Trophoblast cell (in vitro differentiated cells and primary cell): Measurements from ENCODE around the gene CISTR.

Experiments
- DNase-seq, 2 donors: peaks; one replicate each; pipeline ENCODE4 v3.0.0-alpha.2; 2016
- H2AFZ ChIP-seq: 2 replicates; pipeline ENCODE4 v1.6.1; 2013; ENCODE audit warnings: low read length, moderate library complexity, mild to moderate bottlenecking; ENCODE audit not compliant: insufficient read depth, poor library complexity
- H2AK5ac ChIP-seq: 2 replicates; pipeline ENCODE4 v1.6.1; 2013; ENCODE audit warnings: mild to moderate bottlenecking, low read length
- H2BK120ac ChIP-seq: 2 replicates; pipeline ENCODE4 v1.6.1; 2013; ENCODE audit warnings: low read length, mild to moderate bottlenecking, moderate library complexity; ENCODE audit not compliant: insufficient read depth, poor library complexity
- H2BK12ac ChIP-seq: 2 replicates; pipeline ENCODE4 v1.6.1; 2013; ENCODE audit warnings: mild to moderate bottlenecking, low read length, moderate library complexity
- H2BK5ac ChIP-seq: 2 replicates; pipeline ENCODE4 v1.6.1; 2013; ENCODE audit warnings: low read length, low read depth, moderate library complexity, mild to moderate bottlenecking; ENCODE audit not compliant: poor library complexity
- H3K14ac ChIP-seq: 2 replicates; pipeline ENCODE4 v1.6.1; 2013; ENCODE audit warnings: mild to moderate bottlenecking, low read length
- H3K18ac ChIP-seq: 2 replicates; pipeline ENCODE4 v1.6.1; 2013; ENCODE audit warnings: mild to moderate bottlenecking, low read length
- H3K23ac ChIP-seq: 2 replicates; pipeline ENCODE4 v1.6.1; 2013; ENCODE audit warnings: low read length
- H3K27ac ChIP-seq: 2 replicates; pipeline ENCODE4 v1.5.1; 2013; ENCODE audit warnings: low read depth, mild to moderate bottlenecking, inconsistent platforms, low read length, moderate library complexity
- H3K27me3 ChIP-seq: 2 replicates; pipeline ENCODE4 v1.6.1; 2013; ENCODE audit warnings: inconsistent platforms, mild to moderate bottlenecking, low read length, moderate library complexity; ENCODE audit not compliant: insufficient read depth
- H3K36me3 ChIP-seq, 2 experiments: 1 replicate in 1 of 2; 2 replicates in 1 of 2; pipeline ENCODE4 v1.6.1; 2013; ENCODE audit warnings: low read length in 2 of 2, mild to moderate bottlenecking in 2 of 2, moderate library complexity in 1 of 2; ENCODE audit not compliant: insufficient read depth in 2 of 2, control insufficient read depth in 1 of 2
- H3K4ac ChIP-seq: 2 replicates; pipeline ENCODE4 v1.6.1; 2013; ENCODE audit warnings: low read depth, mild to moderate bottlenecking, low read length, moderate library complexity
- H3K4me1 ChIP-seq, 2 experiments: 1 replicate in 1 of 2; 2 replicates in 1 of 2; pipeline ENCODE4 v1.6.1; 2013; ENCODE audit warnings: low read length in 2 of 2, mild to moderate bottlenecking in 2 of 2, moderate library complexity in 1 of 2; ENCODE audit not compliant: insufficient read depth in 2 of 2, control insufficient read depth in 1 of 2
- H3K4me2 ChIP-seq: 2 replicates; pipeline ENCODE4 v1.6.1; 2013; ENCODE audit warnings: inconsistent platforms, mild to moderate bottlenecking, low read length, moderate library complexity
- H3K4me3 ChIP-seq: 2 replicates; pipeline ENCODE4 v1.5.1; 2013; ENCODE audit warnings: mild to moderate bottlenecking, low read depth, low read length, inconsistent platforms
- H3K79me1 ChIP-seq: one replicate; pipeline ENCODE4 v1.6.1; 2013; ENCODE audit warnings: low read length
- H3K79me2 ChIP-seq: 2 replicates; pipeline ENCODE4 v1.6.1; 2013; ENCODE audit warnings: low read length, mild to moderate bottlenecking; ENCODE audit not compliant: control insufficient read depth, insufficient read depth, poor library complexity
- H3K9ac ChIP-seq: 2 replicates; pipeline ENCODE4 v1.6.1; 2013; ENCODE audit warnings: mild to moderate bottlenecking, low read length
- H3K9me3 ChIP-seq: 2 replicates; pipeline ENCODE4 v1.6.1; 2013; ENCODE audit warnings: low read depth, mild to moderate bottlenecking, control low read depth, inconsistent platforms, low read length; ENCODE audit not compliant: insufficient read depth
- H4K12ac ChIP-seq: 2 replicates; pipeline ENCODE4 v1.6.1; 2013; ENCODE audit warnings: low read depth, mild to moderate bottlenecking, low read length, moderate library complexity
- H4K8ac ChIP-seq: 2 replicates; pipeline ENCODE4 v1.6.1; 2013; ENCODE audit warnings: low read depth, mild to moderate bottlenecking, low read length, moderate library complexity
- H4K91ac ChIP-seq: one replicate; pipeline ENCODE4 v1.6.1; 2013; ENCODE audit warnings: low read depth, mild to moderate bottlenecking, low read length, moderate library complexity
- WGBS: extraction: QIAGEN DNeasy Blood & Tissue Kit; methylation state at CpG from one replicate; pipeline ENCODE4 v1.1.7; 2013; ENCODE audit warnings: missing lambda C conversion rate; ENCODE audit not compliant: insufficient read length, insufficient coverage; ENCODE audit errors: extremely low coverage; 5-methylcytosine and 5-hydroxymethylcytosine counted together

Gene CISTR

DNA sequence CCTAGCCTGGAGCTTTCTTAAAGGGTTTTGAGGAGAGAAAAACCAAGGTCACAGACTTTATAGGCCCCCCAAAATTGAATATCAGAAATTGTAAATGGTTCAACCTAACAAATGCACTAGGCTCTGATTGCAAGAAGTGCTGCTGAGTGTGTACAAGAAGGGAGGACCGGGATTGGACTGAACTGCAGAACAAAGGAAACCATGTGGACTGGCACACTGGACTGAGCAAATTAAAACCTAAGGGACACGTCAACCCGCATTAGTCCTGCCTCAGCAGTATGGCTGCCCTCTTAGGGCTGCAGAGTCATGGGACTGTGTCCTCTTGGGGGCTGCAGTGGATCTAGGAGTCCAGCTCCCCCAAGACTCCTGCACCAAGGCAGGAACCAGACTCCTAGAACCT lies 842 bp upstream of the CISTR start:
- H2BK12ac ChIP-seq = no peak overlapping the region
- H4K12ac ChIP-seq = no peak overlapping the region
- H3K4me3 ChIP-seq = no peak overlapping the region

DNA sequence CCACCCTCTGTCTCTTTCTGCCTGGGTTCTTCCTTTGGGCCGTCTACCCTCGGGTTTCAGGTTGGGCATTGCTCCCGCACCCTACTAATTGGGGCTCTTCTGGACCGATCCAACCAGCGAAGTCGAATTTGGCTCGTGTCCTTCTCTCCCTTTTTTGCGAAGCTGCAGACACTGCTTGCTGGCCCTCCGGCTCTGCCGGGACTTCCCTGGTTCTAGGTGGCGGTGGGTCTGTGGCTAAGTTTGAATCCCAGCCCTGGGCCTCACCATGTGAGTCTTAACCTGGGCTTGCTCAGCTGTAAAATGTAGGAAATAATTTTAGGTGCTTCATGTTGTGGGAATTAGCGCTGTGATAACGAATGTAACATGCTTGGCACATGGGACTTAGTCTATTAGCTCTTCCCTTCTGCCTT lies 418 bp upstream of the CISTR start:
- Histone ChIP-seq H3K23ac (no peak overlapping the region), H3K27me3 (peaks cover 75% of the 10 kb centered on the region), H3K4ac (no peak overlapping the region), H4K8ac (no peak overlapping the region), H3K79me2 (no peaks in the 10 kb centered on the region), H2BK5ac (no peak overlapping the region), H2BK120ac (no peak overlapping the region), H3K4me2 (peak overlapping the region; percentile 56), H3K4me3 (no peak overlapping the region), H4K91ac (no peak overlapping the region), H3K14ac (no peak overlapping the region), H3K4me1 (peaks cover 9% of the 10 kb centered on the region in 2 experiments), H3K36me3 (no peaks in the 10 kb centered on the region), H3K18ac (no peak overlapping the region), H3K27ac (no peak overlapping the region), H3K9me3 (peaks cover 4% of the 10 kb centered on the region), H2AK5ac (no peak overlapping the region), H4K12ac (no peak overlapping the region), H3K79me1 (no peaks in the 10 kb centered on the region), H2AFZ (no peak overlapping the region), H3K9ac (no peak overlapping the region), H2BK12ac (no peak overlapping the region)
- WGBS = no CpG with 5 or more reads among the region's 13 CpGs
- DNase-seq = no peak

More for the DNA sequence above, 842 bp upstream of the CISTR start:
- Histone ChIP-seq H2BK120ac (no peak overlapping the region), H3K4ac (no peak overlapping the region), H3K27me3 (peaks cover 71% of the 10 kb centered on the region), H2AFZ (no peak overlapping the region), H3K4me2 (no peak overlapping the region), H3K18ac (no peak overlapping the region), H4K8ac (no peak overlapping the region), H2AK5ac (no peak overlapping the region), H3K79me1 (no peaks in the 10 kb centered on the region), H3K14ac (no peak overlapping the region), H3K9ac (no peak overlapping the region), H3K36me3 (no peaks in the 10 kb centered on the region), H3K23ac (no peak overlapping the region), H4K91ac (no peak overlapping the region), H3K79me2 (no peaks in the 10 kb centered on the region), H3K9me3 (peaks cover 4% of the 10 kb centered on the region), H3K4me1 (peaks cover 9% of the 10 kb centered on the region in 2 experiments), H3K27ac (no peak overlapping the region), H2BK5ac (no peak overlapping the region)
- no CpG with 5 or more reads among the region's 3 CpGs for WGBS
- no peak for DNase-seq

GRCh38 chr12:53750812-53751335 lies 905 bp downstream of the CISTR start:
- peak overlapping the region; percentile 56 for H3K4me2 ChIP-seq
- no peaks in the 10 kb centered on the region for H3K36me3 ChIP-seq
- no peak overlapping the region for H2AK5ac ChIP-seq
- no peak overlapping the region for H2BK12ac ChIP-seq
- no peak overlapping the region for H4K8ac ChIP-seq
- no peak overlapping the region for H2AFZ ChIP-seq
- no CpG with 5 or more reads among the region's 36 CpGs for WGBS
- H3K14ac ChIP-seq = no peak overlapping the region
- H3K23ac ChIP-seq = no peak overlapping the region
- no peak for DNase-seq
- H3K4me1 ChIP-seq = peaks cover 9% of the 10 kb centered on the region in 2 experiments
- no peak overlapping the region for H2BK5ac ChIP-seq
- H3K18ac ChIP-seq = no peak overlapping the region
- no peak overlapping the region for H4K12ac ChIP-seq
- no peaks in the 10 kb centered on the region for H3K79me2 ChIP-seq
- H2BK120ac ChIP-seq = no peak overlapping the region
- peaks cover 76% of the 10 kb centered on the region for H3K27me3 ChIP-seq
- no peak overlapping the region for H3K9ac ChIP-seq
- no peaks in the 10 kb centered on the region for H3K79me1 ChIP-seq
- H3K27ac ChIP-seq = no peak overlapping the region
- no peak overlapping the region for H3K4me3 ChIP-seq
- H4K91ac ChIP-seq = no peak overlapping the region
- peaks cover 4% of the 10 kb centered on the region for H3K9me3 ChIP-seq
- no peak overlapping the region for H3K4ac ChIP-seq

DNA sequence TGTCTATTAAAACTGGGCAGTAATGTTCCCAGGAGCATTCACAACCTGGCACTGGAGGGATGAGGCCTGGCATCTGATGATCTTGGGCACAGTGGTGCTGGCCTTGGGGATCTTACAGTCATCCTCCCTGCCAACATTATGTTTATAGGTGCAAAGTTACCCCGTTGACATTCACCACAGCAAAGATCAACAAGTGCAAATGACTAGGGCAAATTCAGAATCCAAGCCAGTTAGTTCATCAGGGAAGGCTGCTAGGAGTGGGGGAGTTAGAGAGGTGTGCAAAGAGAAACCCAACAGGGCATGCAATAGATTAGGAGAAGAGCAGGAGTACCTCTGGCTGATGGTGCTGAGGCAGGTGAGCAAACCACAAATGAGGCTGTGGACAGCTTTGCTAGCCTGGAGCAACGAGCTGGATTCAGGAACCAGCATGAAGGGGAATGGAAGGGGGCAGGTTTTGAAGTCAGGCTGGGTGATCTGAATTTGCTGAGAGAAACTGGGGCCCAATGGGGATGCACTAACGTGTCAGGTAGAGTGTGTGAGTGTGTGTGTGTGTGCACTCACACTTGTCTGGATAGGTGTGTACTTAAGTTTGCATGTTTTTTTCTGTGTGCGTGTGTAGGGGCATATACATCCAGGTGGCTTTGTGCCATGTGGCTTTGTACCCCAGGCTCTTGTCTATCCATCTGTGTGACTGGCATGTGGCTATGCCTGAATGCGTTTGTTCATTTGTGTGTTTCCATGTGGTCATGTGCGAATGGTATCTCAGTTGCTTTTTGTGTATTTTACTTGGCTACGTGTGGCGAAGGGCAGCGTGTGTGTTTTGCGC lies 1.6 kb downstream of the CISTR start:
- H3K4me2 ChIP-seq = no peak overlapping the region
- H3K9ac ChIP-seq = no peak overlapping the region
- no peak overlapping the region for H3K27ac ChIP-seq
- no peak overlapping the region for H2AK5ac ChIP-seq
- no peak overlapping the region for H3K18ac ChIP-seq
- H3K36me3 ChIP-seq = no peaks in the 10 kb centered on the region
- no peak overlapping the region for H3K4ac ChIP-seq
- H3K4me1 ChIP-seq = peaks cover 9% of the 10 kb centered on the region in 2 experiments
- no peak overlapping the region for H3K14ac ChIP-seq
- no CpG with 5 or more reads among the region's 10 CpGs for WGBS
- H2AFZ ChIP-seq = no peak overlapping the region
- no peak overlapping the region for H4K91ac ChIP-seq
- no peak overlapping the region for H4K8ac ChIP-seq
- no peak overlapping the region for H3K23ac ChIP-seq
- H3K4me3 ChIP-seq = no peak overlapping the region
- no peak overlapping the region for H2BK12ac ChIP-seq
- no peak overlapping the region for H2BK5ac ChIP-seq
- DNase-seq = no peak
- H3K9me3 ChIP-seq = peaks cover 4% of the 10 kb centered on the region
- H3K79me2 ChIP-seq = no peaks in the 10 kb centered on the region
- H3K27me3 ChIP-seq = peaks cover 76% of the 10 kb centered on the region
- H2BK120ac ChIP-seq = no peak overlapping the region
- no peak overlapping the region for H4K12ac ChIP-seq
- no peaks in the 10 kb centered on the region for H3K79me1 ChIP-seq
